Lower lobe of right lung (tissue), 2 donors: Measurements from ENCODE around the gene INCA1. TPM values are rescaled to one million over a fixed set of nuclear protein-coding genes. Genes with fewer than 3 reads are reported as not detected.

Experiments used
- ATAC-seq, 2 donors: fragments of 200-7000 bp; cut with Tn5 transposase; one replicate each; pipeline ENCODE4 v1.9.1; 2020 to 2022; ENCODE audit warnings: mild to moderate bottlenecking in 2 of 2, moderate library complexity in 2 of 2
- DNase-seq: peaks from one replicate; pipeline ENCODE4 v3.0.0-alpha.2; 2020
- H3K27ac ChIP-seq: fragments of 200-600 bp; one replicate; pipeline ENCODE4 v1.8.0; 2022
- H3K27me3 ChIP-seq: fragments of 200-600 bp; one replicate; pipeline ENCODE4 v1.8.0; 2022; ENCODE audit warnings: low read depth
- H3K36me3 ChIP-seq: fragments of 200-600 bp; one replicate; pipeline ENCODE4 v1.8.0; 2022; ENCODE audit warnings: mild to moderate bottlenecking
- H3K4me1 ChIP-seq: fragments of 200-600 bp; one replicate; pipeline ENCODE4 v1.8.0; 2022
- H3K4me3 ChIP-seq: fragments of 200-600 bp; one replicate; pipeline ENCODE4 v1.8.0; 2022; ENCODE audit warnings: mild to moderate bottlenecking
- H3K9me3 ChIP-seq: fragments of 200-600 bp; one replicate; pipeline ENCODE4 v1.8.0; 2022
- CTCF ChIP-seq: fragments of 200-600 bp; IDR thresholded peaks from one replicate; pipeline ENCODE4 v1.8.0; 2022; ENCODE audit warnings: antibody characterized with exemption, mild to moderate bottlenecking
- intact Hi-C: fragments of 100-400 bp; cut with DNase I; formaldehyde crosslinking; loops from one replicate; pipeline ENCODE4 v1.11.0; 2022
- total RNA-seq: library from RNA; stranded (reverse); fragmentation: NEBNext Ultra II Directional; extraction: Animal tissue kit (Norgen Biotek cat#: 25700); gene quantifications from one replicate; pipeline ENCODE4 v1.2.1, GENCODE V29; 2021
- donor health status: DM: no; HTN: yes; CAD: no; lungs with severe emphysema.

Gene INCA1
- total RNA-seq, 1 donor from 2014 or later = 1.9 TPM

- Histone ChIP-seq H3K36me3 (peaks cover 70% of the 10 kb centered on the region), H3K27me3 (no peaks in the 10 kb centered on the region), H3K9me3 (no peaks in the 10 kb centered on the region), H3K4me1 (peaks cover 34% of the 10 kb centered on the region), H3K4me3 (no peak overlapping the region), H3K27ac (no peak overlapping the region)
- intact Hi-C loops = no loop called here
- no peak for TF ChIP-seq CTCF
- ATAC-seq = no peak
- DNase-seq = no peak
These were observed 15.0 kb downstream of the INCA1 start for GRCh38 chr17:4982305-4982704.

DNA sequence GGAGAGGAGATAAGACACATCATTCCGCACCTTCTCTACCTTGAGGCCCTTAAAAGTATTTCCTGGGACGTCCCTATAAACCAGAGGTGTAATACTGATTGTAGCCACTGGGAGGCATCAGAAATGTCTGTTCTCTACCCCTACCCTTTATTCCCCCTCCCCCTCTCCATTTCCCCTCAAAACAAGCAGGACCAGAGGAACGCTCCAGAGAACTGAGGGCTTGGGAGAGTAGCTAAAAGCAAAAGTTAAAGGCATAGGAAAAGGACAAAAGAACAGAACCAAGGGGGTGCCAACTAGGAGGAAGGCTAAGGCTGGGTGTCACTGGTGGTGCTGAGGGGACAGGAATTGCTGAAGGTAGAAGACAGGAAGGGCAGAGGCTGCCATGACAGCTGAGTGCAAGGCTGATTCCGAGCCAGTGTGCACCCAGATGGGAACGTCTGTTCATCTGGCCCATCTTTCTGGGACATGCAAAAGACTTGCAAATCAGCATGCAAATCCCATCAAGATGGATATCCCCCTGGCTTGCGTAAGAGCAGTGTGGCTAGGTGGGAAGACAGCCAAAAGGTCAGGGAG is 16.6 kb downstream of the INCA1 start:
- TF ChIP-seq CTCF = peak; percentile 70
- Histone ChIP-seq H3K4me3 (no peak overlapping the region), H3K36me3 (peaks cover 86% of the 10 kb centered on the region), H3K4me1 (peaks cover 22% of the 10 kb centered on the region), H3K27me3 (no peaks in the 10 kb centered on the region), H3K27ac (no peak overlapping the region), H3K9me3 (no peaks in the 10 kb centered on the region)
- intact Hi-C loops = no loop called here
- peak; percentile 66 to 73 for ATAC-seq
- no peak for DNase-seq

DNA sequence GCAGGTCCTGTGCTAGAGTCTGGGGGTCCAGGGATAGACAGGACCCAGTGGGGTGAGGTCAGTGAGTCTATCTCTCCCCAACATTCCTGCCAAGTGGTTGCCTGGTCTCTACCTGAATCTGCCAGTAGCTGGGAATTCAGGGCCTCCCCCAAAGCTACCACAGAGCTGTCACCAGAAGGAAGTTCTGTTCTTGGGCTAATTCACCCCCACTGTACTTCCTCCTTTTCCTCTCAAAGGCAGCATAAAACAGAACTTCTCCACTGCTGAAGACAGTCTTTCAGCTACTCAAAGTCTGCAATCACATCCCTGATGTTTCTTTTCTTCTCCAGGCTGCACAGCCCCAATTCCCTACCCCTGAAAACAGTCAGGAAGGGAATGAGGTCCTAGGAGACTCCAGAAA is 18.6 kb downstream of the INCA1 start:
- Histone ChIP-seq H3K36me3 (peaks cover 93% of the 10 kb centered on the region), H3K4me3 (no peak overlapping the region), H3K4me1 (peaks cover 22% of the 10 kb centered on the region), H3K27ac (peak overlapping the region; percentile 24), H3K27me3 (no peaks in the 10 kb centered on the region), H3K9me3 (no peaks in the 10 kb centered on the region)
- no peak for TF ChIP-seq CTCF
- intact Hi-C loops = no loop called here
- DNase-seq = no peak
- peak; percentile 27 to 37 for ATAC-seq

GRCh38 chr17:4974115-4974670 is 23.1 kb downstream of the INCA1 start:
- intact Hi-C loops = no loop called here

GRCh38 chr17:4973256-4974114 is 23.8 kb downstream of the INCA1 start:
- ATAC-seq = peak in 1 of 2 donors; percentile 2
- Histone ChIP-seq H3K36me3 (peaks cover 88% of the 10 kb centered on the region), H3K27ac (no peak overlapping the region), H3K4me1 (peaks cover 39% of the 10 kb centered on the region), H3K27me3 (no peaks in the 10 kb centered on the region), H3K4me3 (no peak overlapping the region), H3K9me3 (no peaks in the 10 kb centered on the region)
- DNase-seq = no peak
- intact Hi-C loops = no loop called here
- TF ChIP-seq CTCF = no peak

More at GRCh38 chr17:4974115-4974670, 23.1 kb downstream of the INCA1 start:
- peak; percentile 1 to 20 for ATAC-seq
- TF ChIP-seq CTCF = no peak
- no peak for DNase-seq
- Histone ChIP-seq H3K4me3 (no peak overlapping the region), H3K36me3 (peaks cover 91% of the 10 kb centered on the region), H3K4me1 (peaks cover 39% of the 10 kb centered on the region), H3K9me3 (no peaks in the 10 kb centered on the region), H3K27me3 (no peaks in the 10 kb centered on the region), H3K27ac (no peak overlapping the region)
